ENCODE data around the gene ALDH3B1. TPM values are rescaled to one million over a fixed set of nuclear protein-coding genes. Genes with fewer than 3 reads are reported as not detected.

Gene ALDH3B1
- polyA plus RNA-seq, 1 donor (not counting 4 experiments of a cell fraction or from before 2014, with no cell fraction given): 0.16 TPM

DNA sequence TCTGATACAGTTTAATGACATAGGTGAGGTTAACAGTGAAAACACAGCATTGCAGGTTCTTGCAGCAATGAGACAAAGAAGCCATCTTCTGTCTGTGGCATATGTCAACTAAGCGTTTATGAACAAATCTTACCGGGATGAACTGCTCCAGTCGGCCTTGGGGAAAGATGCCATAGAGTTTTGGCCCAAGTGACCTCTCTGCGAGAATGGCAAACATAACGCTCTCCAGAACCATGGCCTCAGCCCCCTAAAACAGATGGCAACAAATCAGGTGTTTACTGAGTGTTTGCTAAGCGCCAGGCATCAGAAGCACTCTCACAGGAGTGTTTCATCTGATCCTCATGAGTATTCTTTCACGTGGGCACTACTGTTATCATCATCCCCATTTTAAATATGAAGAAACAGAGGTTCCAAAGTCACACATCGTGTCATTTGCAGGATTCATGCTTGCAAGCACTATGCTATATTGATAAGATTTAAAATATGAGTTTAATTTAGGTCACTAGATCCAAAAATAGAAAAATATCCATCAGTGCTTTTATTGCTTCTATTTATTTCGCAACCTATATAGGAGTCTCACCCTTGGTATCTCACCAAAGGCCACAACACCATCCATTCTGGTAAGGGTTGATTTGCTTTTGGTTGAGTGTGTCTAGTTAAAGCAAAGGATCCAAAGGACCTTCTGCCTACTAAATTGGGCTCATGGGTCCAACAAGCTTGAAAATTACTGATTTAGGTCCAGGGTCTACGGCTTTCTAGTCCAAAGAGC is 64.6 kb downstream of the ALDH3B1 start:
- no peaks in the 10 kb centered on the region for H3K79me2 ChIP-seq (ENCODE audit: control insufficient read depth, insufficient read depth, low read length)
- no peaks in the 10 kb centered on the region for H3K27me3 ChIP-seq (ENCODE audit: control insufficient read depth, extremely low read depth, insufficient read depth, low read length)
- no peak overlapping the region for H3K27ac ChIP-seq (ENCODE audit: control insufficient read depth, insufficient read depth, low read length)
- no peak overlapping the region for H3K4me3 ChIP-seq (ENCODE audit: control insufficient read depth in 2 of 3, extremely low read depth in 1 of 3, insufficient read depth in 2 of 3, low read depth in 1 of 3, low read length in 3 of 3)
- H3K9me1 ChIP-seq (ENCODE audit: control insufficient read depth, extremely low read depth, insufficient read depth, low read length): no peaks in the 10 kb centered on the region
- H3K4me2 ChIP-seq (ENCODE audit: control insufficient read depth, extremely low read depth, insufficient read depth, low read depth, low read length): no peak overlapping the region
- no peaks in the 10 kb centered on the region for H3K36me3 ChIP-seq (ENCODE audit: control insufficient read depth in 2 of 2, extremely low read depth in 1 of 2, insufficient read depth in 2 of 2, low read length in 2 of 2)
- H2AFZ ChIP-seq (ENCODE audit: control insufficient read depth, low read length): no peak overlapping the region
- H4K20me1 ChIP-seq (ENCODE audit: control insufficient read depth, extremely low read depth, insufficient read depth, low read length): no peaks in the 10 kb centered on the region
- H3K9me3 ChIP-seq (ENCODE audit: control insufficient read depth, low read depth, low read length): no peaks in the 10 kb centered on the region
- no peaks in the 10 kb centered on the region for H3K4me1 ChIP-seq (ENCODE audit: control insufficient read depth, extremely low read depth, insufficient read depth, low read length)
- dilution Hi-C loops (cut with MboI; ENCODE audit: extremely low pct_ligation_motif_present, low sequenced_read_pairs): no loop called here
- FAIRE-seq (no peak), DNase-seq (ENCODE audit: low read depth, low spot score) (no peak)
- no peak overlapping the region for H3K9ac ChIP-seq (ENCODE audit: control insufficient read depth, extremely low read depth, insufficient read depth, low read length)
- TF ChIP-seq, protein P1, sequence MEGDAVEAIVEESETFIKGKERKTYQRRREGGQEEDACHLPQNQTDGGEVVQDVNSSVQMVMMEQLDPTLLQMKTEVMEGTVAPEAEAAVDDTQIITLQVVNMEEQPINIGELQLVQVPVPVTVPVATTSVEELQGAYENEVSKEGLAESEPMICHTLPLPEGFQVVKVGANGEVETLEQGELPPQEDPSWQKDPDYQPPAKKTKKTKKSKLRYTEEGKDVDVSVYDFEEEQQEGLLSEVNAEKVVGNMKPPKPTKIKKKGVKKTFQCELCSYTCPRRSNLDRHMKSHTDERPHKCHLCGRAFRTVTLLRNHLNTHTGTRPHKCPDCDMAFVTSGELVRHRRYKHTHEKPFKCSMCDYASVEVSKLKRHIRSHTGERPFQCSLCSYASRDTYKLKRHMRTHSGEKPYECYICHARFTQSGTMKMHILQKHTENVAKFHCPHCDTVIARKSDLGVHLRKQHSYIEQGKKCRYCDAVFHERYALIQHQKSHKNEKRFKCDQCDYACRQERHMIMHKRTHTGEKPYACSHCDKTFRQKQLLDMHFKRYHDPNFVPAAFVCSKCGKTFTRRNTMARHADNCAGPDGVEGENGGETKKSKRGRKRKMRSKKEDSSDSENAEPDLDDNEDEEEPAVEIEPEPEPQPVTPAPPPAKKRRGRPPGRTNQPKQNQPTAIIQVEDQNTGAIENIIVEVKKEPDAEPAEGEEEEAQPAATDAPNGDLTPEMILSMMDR (optimal IDR thresholded peaks at IDR 0.05 in 1 of 3, IDR thresholded peaks at IDR 0.05 in 1 of 3, conservative IDR thresholded peaks at IDR 0.05 in 1 of 3; ENCODE audit: extremely low read depth in 1 of 3, insufficient read depth in 2 of 3, low read length in 3 of 3): no peak
- TF ChIP-seq EZH2 (IDR thresholded peaks at IDR 0.05; ENCODE audit: low read length): no peak

DNA sequence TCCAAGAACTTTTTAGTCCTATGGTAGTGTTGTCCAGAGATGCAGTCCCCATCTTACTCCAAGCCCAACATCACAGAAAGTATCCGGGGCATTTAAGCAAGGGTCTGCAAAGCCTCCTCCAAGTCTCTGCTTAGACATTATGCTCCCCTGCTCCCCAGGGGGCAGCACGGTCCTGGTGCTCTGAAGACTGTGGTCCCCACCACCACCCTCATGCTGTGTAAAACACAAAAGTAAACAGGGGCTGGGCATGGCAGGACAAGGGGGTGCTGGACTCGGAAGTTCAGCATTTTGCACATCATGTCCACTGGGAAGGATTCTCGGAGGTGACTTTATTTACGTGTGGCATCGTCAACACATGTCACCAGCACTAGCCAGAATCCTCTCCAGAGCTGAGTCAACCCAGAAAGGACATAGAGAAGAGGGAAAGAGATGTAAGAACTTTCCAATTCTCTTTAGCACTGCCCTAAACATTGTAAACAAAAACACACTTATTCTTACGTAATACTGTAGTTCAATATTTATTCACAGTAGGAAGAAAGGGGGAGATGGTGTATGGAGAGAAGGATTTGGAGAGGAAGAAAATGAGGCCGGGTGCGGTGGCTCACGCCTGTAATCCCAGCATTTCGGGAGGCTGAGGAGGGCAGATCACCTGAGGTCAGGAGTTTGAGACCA is 66.4 kb downstream of the ALDH3B1 start:
- Histone ChIP-seq H3K79me2 (ENCODE audit: control insufficient read depth, insufficient read depth, low read length) (no peaks in the 10 kb centered on the region), H3K36me3 (ENCODE audit: control insufficient read depth in 2 of 2, extremely low read depth in 1 of 2, insufficient read depth in 2 of 2, low read length in 2 of 2) (no peaks in the 10 kb centered on the region), H3K4me2 (ENCODE audit: control insufficient read depth, extremely low read depth, insufficient read depth, low read depth, low read length) (no peak overlapping the region), H3K4me1 (ENCODE audit: control insufficient read depth, extremely low read depth, insufficient read depth, low read length) (no peaks in the 10 kb centered on the region), H3K9ac (ENCODE audit: control insufficient read depth, extremely low read depth, insufficient read depth, low read length) (no peak overlapping the region), H2AFZ (ENCODE audit: control insufficient read depth, low read length) (no peak overlapping the region), H3K4me3 (ENCODE audit: control insufficient read depth in 2 of 3, extremely low read depth in 1 of 3, insufficient read depth in 2 of 3, low read depth in 1 of 3, low read length in 3 of 3) (no peak overlapping the region), H3K9me3 (ENCODE audit: control insufficient read depth, low read depth, low read length) (no peaks in the 10 kb centered on the region), H3K27ac (ENCODE audit: control insufficient read depth, insufficient read depth, low read length) (no peak overlapping the region), H3K27me3 (ENCODE audit: control insufficient read depth, extremely low read depth, insufficient read depth, low read length) (no peaks in the 10 kb centered on the region), H4K20me1 (ENCODE audit: control insufficient read depth, extremely low read depth, insufficient read depth, low read length) (no peaks in the 10 kb centered on the region), H3K9me1 (ENCODE audit: control insufficient read depth, extremely low read depth, insufficient read depth, low read length) (no peaks in the 10 kb centered on the region)
- FAIRE-seq (no peak), DNase-seq (ENCODE audit: low read depth, low spot score) (no peak)
- dilution Hi-C loops (cut with MboI; ENCODE audit: extremely low pct_ligation_motif_present, low sequenced_read_pairs): no loop called here
- no peak for TF ChIP-seq EZH2 (IDR thresholded peaks at IDR 0.05; ENCODE audit: low read length)
